ENCODE results near the gene HAUS3. TPM values are rescaled to one million over a fixed set of nuclear protein-coding genes. Genes with fewer than 3 reads are reported as not detected.
A peak's percentile ranks its signal among the peaks of the same experiment; 100 is the strongest.

The HAUS3 gene
- total and polyA plus RNA-seq, 10 of the 15 experiments (the other 5 are each of a cell fraction or from before 2014, with no cell fraction given), result 4.2 to 23.9 (median 12.3) TPM

DNA sequence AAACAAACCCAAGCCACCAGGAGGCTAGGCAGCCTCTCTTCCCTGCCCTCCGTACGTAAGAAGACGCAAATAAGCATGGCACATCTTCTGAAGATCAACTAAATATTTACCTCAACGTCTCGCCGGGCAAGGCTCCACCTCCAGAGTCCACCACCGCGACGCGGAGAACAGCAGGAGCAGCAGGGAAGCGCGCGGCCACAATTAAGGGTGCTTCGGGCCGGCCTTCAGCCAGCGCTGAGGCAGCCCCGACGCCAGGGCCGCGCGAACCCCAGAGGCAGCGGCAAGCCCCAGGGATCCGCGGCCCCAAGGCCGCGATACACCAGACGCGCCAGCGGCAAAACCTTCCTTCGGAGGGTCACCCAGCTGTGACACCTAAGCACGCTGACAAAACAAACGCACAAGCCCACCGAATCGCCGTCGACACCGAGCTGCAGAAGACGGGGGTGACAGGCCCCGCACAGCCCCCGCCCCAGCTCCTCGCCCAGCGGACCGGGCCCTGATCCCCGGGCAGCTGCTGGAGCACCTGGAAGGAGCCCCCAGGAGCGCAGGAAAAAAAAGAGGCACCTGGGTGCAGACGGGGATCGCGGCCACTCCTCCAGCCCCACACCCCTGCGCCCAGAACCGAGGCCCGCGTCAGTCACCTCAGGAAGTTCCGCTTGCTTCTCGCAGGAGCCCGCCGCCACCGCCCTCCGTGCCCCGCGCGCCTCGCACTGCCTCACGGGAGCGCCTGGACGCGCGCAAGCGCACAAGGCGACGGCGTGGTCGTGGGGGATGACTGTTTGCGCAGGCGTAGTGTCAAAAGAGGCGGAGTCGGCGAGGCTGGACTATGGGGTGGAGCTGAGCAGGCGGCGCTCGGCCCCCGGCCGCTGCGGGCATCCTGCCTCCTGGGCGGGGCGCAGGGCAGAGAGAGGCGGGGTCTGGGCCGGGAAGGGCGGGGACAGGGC lies at the start of gene HAUS3, which contains the start of gene POLN (continued):
- TF ChIP-seq, protein P1, sequence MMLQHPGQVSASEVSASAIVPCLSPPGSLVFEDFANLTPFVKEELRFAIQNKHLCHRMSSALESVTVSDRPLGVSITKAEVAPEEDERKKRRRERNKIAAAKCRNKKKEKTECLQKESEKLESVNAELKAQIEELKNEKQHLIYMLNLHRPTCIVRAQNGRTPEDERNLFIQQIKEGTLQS (IDR thresholded peaks at IDR 0.05; ENCODE audit: borderline replicate concordance, extremely low read depth, low read depth, low read length), result no peak
- TF ChIP-seq SREBF1 (IDR thresholded peaks at IDR 0.05; ENCODE audit: low read length), result no peak
- no peak for TF ChIP-seq PAX8 (IDR thresholded peaks at IDR 0.05)
- TF ChIP-seq, protein P2, sequence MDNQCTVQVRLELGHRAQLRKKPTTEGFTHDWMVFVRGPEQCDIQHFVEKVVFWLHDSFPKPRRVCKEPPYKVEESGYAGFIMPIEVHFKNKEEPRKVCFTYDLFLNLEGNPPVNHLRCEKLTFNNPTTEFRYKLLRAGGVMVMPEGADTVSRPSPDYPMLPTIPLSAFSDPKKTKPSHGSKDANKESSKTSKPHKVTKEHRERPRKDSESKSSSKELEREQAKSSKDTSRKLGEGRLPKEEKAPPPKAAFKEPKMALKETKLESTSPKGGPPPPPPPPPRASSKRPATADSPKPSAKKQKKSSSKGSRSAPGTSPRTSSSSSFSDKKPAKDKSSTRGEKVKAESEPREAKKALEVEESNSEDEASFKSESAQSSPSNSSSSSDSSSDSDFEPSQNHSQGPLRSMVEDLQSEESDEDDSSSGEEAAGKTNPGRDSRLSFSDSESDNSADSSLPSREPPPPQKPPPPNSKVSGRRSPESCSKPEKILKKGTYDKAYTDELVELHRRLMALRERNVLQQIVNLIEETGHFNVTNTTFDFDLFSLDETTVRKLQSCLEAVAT (IDR thresholded peaks at IDR 0.05), result no peak
- TF ChIP-seq SP1 (IDR thresholded peaks at IDR 0.05; ENCODE audit: low read depth, low read length), result peak; percentile 42
- TF ChIP-seq, protein P3, sequence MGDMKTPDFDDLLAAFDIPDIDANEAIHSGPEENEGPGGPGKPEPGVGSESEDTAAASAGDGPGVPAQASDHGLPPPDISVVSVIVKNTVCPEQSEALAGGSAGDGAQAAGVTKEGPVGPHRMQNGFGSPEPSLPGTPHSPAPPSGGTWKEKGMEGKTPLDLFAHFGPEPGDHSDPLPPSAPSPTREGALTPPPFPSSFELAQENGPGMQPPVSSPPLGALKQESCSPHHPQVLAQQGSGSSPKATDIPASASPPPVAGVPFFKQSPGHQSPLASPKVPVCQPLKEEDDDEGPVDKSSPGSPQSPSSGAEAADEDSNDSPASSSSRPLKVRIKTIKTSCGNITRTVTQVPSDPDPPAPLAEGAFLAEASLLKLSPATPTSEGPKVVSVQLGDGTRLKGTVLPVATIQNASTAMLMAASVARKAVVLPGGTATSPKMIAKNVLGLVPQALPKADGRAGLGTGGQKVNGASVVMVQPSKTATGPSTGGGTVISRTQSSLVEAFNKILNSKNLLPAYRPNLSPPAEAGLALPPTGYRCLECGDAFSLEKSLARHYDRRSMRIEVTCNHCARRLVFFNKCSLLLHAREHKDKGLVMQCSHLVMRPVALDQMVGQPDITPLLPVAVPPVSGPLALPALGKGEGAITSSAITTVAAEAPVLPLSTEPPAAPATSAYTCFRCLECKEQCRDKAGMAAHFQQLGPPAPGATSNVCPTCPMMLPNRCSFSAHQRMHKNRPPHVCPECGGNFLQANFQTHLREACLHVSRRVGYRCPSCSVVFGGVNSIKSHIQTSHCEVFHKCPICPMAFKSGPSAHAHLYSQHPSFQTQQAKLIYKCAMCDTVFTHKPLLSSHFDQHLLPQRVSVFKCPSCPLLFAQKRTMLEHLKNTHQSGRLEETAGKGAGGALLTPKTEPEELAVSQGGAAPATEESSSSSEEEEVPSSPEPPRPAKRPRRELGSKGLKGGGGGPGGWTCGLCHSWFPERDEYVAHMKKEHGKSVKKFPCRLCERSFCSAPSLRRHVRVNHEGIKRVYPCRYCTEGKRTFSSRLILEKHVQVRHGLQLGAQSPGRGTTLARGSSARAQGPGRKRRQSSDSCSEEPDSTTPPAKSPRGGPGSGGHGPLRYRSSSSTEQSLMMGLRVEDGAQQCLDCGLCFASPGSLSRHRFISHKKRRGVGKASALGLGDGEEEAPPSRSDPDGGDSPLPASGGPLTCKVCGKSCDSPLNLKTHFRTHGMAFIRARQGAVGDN (IDR thresholded peaks at IDR 0.05), result peak; percentile 57; the same call in 1 of the 2 replicates
- TF ChIP-seq JUND (IDR thresholded peaks at IDR 0.05; ENCODE audit: low read depth, low read length), result no peak
- TF ChIP-seq YBX1 (IDR thresholded peaks at IDR 0.05), result no peak
- TF ChIP-seq SMAD1 (IDR thresholded peaks at IDR 0.05; ENCODE audit: low read depth, partially characterized antibody), result no peak
- TF ChIP-seq RCOR1 (conservative IDR thresholded peaks at IDR 0.05; ENCODE audit: low read depth, low read length), result no peak
- no peak for TF ChIP-seq MEF2A (IDR thresholded peaks at IDR 0.05; ENCODE audit: insufficient read depth, low read depth, low read length)
- no peak for TF ChIP-seq TCF12 (IDR thresholded peaks at IDR 0.05; ENCODE audit: low read depth, low read length)
- TF ChIP-seq MXI1 (IDR thresholded peaks at IDR 0.05; ENCODE audit: low read depth, low read length), result peak; percentile 89
- TF ChIP-seq CHD4 (IDR thresholded peaks at IDR 0.05), result no peak
- TF ChIP-seq, protein P4, sequence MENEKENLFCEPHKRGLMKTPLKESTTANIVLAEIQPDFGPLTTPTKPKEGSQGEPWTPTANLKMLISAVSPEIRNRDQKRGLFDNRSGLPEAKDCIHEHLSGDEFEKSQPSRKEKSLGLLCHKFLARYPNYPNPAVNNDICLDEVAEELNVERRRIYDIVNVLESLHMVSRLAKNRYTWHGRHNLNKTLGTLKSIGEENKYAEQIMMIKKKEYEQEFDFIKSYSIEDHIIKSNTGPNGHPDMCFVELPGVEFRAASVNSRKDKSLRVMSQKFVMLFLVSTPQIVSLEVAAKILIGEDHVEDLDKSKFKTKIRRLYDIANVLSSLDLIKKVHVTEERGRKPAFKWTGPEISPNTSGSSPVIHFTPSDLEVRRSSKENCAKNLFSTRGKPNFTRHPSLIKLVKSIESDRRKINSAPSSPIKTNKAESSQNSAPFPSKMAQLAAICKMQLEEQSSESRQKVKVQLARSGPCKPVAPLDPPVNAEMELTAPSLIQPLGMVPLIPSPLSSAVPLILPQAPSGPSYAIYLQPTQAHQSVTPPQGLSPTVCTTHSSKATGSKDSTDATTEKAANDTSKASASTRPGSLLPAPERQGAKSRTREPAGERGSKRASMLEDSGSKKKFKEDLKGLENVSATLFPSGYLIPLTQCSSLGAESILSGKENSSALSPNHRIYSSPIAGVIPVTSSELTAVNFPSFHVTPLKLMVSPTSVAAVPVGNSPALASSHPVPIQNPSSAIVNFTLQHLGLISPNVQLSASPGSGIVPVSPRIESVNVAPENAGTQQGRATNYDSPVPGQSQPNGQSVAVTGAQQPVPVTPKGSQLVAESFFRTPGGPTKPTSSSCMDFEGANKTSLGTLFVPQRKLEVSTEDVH (IDR thresholded peaks at IDR 0.05; ENCODE audit: low read depth, partially characterized antibody), result no peak
- no peak for TF ChIP-seq MEF2B (IDR thresholded peaks at IDR 0.05; ENCODE audit: partially characterized antibody, poor library complexity, severe bottlenecking)
- no peak for TF ChIP-seq FOS (IDR thresholded peaks at IDR 0.05; ENCODE audit: borderline replicate concordance, extremely low read depth, insufficient read length)
- TF ChIP-seq SMAD5 (IDR thresholded peaks at IDR 0.05; ENCODE audit: low read depth), result no peak
- TF ChIP-seq FOXM1 (IDR thresholded peaks at IDR 0.05; ENCODE audit: low read depth, low read length), result no peak

Data from GM12878 (cell line).